ENCODE measurements around the gene RABL6. TPM values are rescaled to one million over a fixed set of nuclear protein-coding genes. Genes with fewer than 3 reads are reported as not detected.
"Not testable (repeated sequence)": the region's sequence is repeated elsewhere in the genome, so short reads cannot be mapped to it uniquely, and the experiment has no call there.

RABL6 gene
- total RNA-seq, 1 donor from 2014 or later: 60.2 TPM

DNA sequence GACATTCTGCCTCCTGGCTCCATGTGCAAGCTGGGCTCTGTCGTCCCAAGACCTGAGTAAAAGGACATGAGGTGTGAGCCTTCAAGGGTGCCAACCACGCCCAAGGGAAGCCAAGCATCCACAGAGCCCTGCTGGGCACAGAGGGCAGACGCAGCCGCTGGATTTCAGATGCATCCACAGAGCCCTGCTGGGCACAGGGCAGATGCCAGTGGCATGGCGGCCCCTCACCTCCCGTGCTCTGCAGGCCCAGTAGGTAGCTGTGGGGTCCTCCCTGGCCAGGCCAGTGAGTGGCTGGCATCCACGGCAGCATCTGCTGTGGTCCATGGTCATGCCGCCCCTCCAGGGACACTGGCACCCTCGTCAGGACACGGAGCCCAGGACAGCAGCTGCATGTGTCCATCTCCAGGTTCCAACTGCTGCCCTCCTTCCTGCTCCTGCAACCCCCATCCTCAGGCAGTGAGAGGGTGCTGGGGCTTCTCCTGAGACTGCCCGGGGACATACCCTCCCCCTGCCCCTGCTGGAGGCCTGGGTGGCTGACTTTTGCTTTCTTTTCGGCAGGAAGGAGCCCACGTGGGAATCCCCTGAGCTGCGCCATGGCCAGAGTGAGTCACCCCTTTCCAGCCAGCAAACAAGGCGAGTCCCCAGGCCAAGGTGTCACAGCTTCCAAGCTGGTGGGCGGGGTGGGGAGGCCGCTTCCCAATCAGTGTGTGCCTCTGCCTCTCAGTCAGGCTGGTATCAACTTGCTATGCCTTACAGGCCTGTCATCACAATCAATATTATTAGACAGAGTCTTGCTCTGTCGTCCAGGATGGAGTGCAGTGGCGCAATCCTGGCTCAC is 74.6 kb downstream of the RABL6 start:
- peak; percentile 84 for DNase-seq (ENCODE audit: low spot score)

DNA sequence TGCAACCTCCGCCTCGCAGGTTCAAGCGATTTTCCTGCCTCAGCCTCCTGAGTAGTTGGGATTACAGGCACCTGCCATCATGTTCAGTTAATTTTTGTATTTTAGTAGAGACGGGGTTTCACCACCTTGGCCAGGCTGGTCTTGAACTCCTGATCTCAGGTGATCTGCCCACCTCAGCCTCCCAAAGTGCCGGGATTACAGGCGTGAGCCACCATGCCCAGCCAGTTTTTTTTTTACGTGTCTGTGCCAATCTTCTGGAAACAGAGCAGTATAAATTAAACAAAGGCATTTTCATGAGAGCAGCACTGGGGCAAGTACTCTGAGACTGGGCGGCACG is 75.2 kb downstream of the RABL6 start:
- DNase-seq (ENCODE audit: low spot score): not testable (repeated sequence)

DNA sequence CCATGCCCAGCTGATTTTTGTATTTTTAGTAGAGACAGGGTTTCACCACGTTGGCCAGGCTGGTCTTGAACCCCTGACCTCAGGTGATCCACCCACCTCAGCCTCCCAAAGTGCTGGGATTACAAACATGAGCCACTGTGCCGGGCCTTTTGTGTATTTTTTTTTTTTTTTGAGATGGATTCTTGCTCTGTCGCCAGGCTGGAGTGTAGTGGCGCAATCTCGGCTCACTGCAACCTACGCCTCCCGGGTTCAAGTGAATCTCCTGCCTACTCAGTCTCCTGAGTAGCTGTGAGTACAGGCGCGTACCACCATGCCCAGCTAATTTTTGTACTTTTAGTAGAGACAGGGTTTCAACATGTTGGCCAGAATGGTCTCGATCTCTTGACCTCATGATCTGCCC is 75.9 kb downstream of the RABL6 start:
- not testable (repeated sequence) for DNase-seq (ENCODE audit: low spot score)

DNA sequence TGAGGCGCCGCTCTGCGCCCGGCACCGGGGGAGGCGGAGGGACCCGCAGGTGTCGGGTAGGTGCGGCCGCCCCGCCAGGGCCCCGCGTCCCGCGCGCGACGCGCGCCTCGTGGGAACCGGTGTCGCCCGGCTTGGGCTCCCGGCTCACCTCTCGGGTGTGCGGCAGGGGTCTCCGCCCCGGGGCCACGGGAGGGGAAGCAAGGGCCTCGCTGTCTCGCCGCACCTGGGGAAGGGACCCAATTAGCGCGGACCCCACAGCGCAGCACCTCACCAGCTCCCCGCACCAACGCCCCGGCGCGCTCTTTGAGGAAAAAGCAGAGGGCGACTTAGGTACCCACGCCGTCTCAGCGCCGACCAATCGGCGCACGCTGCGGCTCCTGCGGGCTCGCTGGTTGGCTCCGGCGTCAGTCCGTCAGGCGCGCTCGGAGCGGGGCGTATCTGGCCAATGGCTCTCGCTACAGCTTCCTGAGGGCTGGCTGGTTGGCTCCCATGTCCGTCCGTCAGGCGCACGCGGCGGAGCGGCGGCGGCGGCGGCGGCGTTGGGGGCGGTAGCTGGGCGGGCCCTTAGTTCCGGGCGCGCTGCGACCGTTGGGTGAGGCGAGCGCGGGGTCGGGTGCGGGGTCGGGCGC is 78.3 kb downstream of the RABL6 start, which contains the start of gene TRAF2:
Gene TRAF2 (plus strand): TSS at position 567 of the 629 bp plus-strand sequence. CDS start 12,225 bp downstream, outside the sequence.
- peak; percentile 98 for DNase-seq (ENCODE audit: low spot score)

DNA sequence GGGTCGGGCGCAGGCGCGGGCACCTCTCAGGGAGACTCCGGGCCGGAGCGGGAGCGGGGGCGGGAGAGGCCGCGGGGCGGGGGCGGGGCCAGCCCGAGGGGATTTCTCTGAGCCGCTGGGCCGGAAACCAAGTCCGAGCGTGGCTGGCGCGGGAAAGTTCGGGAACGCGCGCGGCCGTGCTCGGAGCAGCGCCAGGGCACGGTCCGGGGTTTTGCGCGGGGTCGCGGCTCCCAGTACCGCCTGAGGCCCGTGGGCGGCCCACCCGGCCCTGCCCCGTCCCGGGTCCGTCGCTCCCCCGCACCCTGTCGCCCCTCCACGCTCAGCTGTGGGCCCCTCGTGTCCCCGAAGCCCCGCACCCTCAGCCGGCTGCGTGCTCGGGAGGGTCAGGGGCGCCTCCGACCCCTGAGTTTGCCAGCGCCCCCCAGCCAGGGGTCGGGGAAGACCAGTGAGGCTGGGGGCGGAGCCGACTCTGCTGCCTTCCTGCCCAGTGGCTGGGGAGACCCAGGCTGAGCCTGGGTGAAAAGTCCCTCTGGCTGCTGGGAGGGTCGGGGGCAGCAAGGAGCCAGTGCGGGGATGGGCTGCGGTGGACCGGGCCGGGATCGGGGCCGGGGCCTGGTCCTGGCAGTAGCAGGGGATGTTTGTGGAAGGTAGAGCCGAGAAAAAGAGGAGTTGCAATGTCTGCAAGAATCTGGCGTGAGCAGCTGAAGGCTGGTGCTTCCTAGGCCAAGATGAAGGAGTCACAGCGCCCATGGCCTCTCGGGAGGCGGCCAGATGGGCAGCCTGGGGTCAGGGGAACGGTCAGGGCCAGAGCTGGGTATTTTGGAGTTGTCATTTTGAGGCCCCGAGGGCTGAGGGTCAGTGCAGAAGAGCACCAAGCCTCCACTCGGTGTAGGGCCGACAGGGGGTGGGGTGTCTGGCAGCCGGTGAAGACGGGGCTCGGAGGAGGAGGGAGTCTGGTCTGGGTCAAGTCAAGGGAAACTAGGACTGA is 79.2 kb downstream of the RABL6 start:
- no peak for DNase-seq (ENCODE audit: low spot score)

DNA sequence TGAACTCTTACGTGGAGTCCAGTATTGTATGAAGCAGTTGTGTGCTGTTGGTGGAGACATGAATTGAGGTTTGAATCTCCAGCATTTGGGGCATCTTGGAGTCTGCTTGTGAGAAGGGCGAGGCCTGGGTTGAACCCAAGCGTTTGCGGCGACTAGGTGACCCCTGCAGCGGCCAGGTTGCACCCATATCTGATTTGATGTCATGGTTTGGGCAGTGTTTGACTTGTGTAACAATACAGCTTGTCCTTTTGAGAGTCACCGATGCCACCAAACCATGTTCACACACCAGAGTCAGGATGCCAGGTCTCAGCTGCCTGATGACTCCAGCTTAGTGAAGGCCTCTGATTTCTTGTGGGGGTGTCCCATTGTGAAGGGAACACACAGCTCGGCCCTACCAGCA is 80.7 kb downstream of the RABL6 start:
- no peak for DNase-seq (ENCODE audit: low spot score)

DNA sequence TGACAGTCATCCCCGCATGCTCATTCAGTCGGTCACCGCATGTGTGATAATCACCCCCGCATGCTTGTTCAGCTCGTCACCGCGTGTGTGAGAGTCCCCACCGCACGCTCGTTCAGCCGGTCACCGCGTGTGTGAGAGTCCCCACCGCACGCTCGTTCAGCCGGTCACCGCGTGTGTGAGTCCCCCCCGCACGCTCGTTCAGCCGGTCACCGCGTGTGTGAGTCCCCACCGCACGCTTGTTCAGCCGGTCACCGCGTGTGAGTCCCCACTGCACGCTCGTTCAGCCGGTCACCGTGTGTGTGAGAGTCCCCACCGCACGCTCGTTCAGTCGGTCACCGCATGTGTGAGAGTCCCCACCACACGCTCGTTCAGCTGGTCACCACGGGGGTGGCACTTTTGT is 82.1 kb downstream of the RABL6 start:
- DNase-seq (ENCODE audit: low spot score): no peak

DNA sequence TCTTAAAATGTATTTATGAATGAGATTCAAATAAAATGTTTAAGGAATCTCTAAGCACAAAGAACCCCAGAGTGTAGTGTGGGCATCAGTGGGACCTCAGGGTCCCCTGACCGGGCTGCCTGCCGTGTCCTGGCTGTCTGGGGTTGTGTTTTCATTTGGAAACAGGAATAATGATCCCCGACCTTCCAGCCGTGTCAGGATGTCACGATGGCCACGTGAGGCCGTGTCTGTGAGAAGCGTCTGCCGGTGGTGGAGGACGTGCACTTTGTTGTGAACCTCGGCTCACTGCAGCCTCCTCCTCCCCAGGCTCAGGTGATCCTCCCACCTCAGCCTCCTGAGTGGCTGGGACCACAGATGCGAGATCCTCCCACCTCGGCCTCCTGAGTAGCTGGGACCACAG is 82.9 kb downstream of the RABL6 start:
- DNase-seq (ENCODE audit: low spot score): no peak

Other genes with a start within 250 kb of the RABL6 start
- 109 TPM for gene EGFL7, start 145.0 kb upstream of the RABL6 start, total RNA-seq
- gene AGPAT2, start 120.5 kb upstream of the RABL6 start, total RNA-seq: 52.2 TPM
- 6.6 TPM for gene DIPK1B, start 95.4 kb upstream of the RABL6 start, total RNA-seq
- 40.6 TPM for gene LCN10, start 65.0 kb upstream of the RABL6 start, total RNA-seq
- gene LCN6, start 59.4 kb upstream of the RABL6 start, total RNA-seq: 62.8 TPM
- not detected for gene LCN8, start 49.7 kb upstream of the RABL6 start, total RNA-seq
- not detected for gene LCN15, start 43.4 kb upstream of the RABL6 start, total RNA-seq
- 80.8 TPM for gene TMEM141, start 16.6 kb upstream of the RABL6 start, total RNA-seq
- gene CCDC183, start 11.6 kb upstream of the RABL6 start, total RNA-seq: 0.18 TPM
- 4.8 TPM for gene AJM1, start 34.5 kb downstream of the RABL6 start, total RNA-seq
- gene PHPT1, start 41.5 kb downstream of the RABL6 start, total RNA-seq: 109 TPM
- gene MAMDC4, start 44.4 kb downstream of the RABL6 start, total RNA-seq: 10.7 TPM
- 338 TPM for gene EDF1, start 58.4 kb downstream of the RABL6 start, total RNA-seq
- 16.4 TPM for gene TRAF2, start 78.6 kb downstream of the RABL6 start, total RNA-seq
- gene FBXW5, start 136.8 kb downstream of the RABL6 start, total RNA-seq: 62.4 TPM
- gene C8G, start 137.3 kb downstream of the RABL6 start, total RNA-seq: 1.6 TPM
- gene LCN12, start 144.3 kb downstream of the RABL6 start, total RNA-seq: 3.4 TPM
- gene PTGDS, start 169.6 kb downstream of the RABL6 start, total RNA-seq: 111 TPM
- gene LCNL1, start 175.0 kb downstream of the RABL6 start, total RNA-seq: 1.7 TPM
- gene PAXX, start 184.5 kb downstream of the RABL6 start, total RNA-seq: 51.5 TPM
- gene CLIC3, start 188.6 kb downstream of the RABL6 start, total RNA-seq: 3.6 TPM
- 25.7 TPM for gene ABCA2, start 220.3 kb downstream of the RABL6 start, total RNA-seq
- gene FUT7, start 224.1 kb downstream of the RABL6 start, total RNA-seq: not detected
- 138 TPM for gene NPDC1, start 238.2 kb downstream of the RABL6 start, total RNA-seq
- gene ENTPD2, start 246.1 kb downstream of the RABL6 start, total RNA-seq: 1.3 TPM

All from ureter (tissue), 1 donor.